ENCODE data around the gene EVA1B.
A peak's percentile ranks its signal among the peaks of the same experiment; 100 is the strongest.

Gene EVA1B

GRCh38 chr1:36352125-36352909 lies 28.9 kb upstream of the EVA1B start:
- H3K36me3 Mint-ChIP-seq = peaks cover 25% of the 10 kb centered on the region
- H3K4me1 Mint-ChIP-seq = peaks cover 8% of the 10 kb centered on the region
- H3K27ac Mint-ChIP-seq = no peak overlapping the region
- H3K4me3 Mint-ChIP-seq = no peak overlapping the region
- DNase-seq (ENCODE audit: low spot score in 2 of 2) (no peak), ATAC-seq (ENCODE audit: low read depth) (no peak)
- H3K9me3 Mint-ChIP-seq = no peaks in the 10 kb centered on the region
- H3K27me3 Mint-ChIP-seq = no peaks in the 10 kb centered on the region

GRCh38 chr1:36351227-36351977 lies 28.0 kb upstream of the EVA1B start:
- Mint-ChIP-seq H3K27me3 (no peaks in the 10 kb centered on the region), H3K9me3 (no peaks in the 10 kb centered on the region), H3K4me3 (no peak overlapping the region), H3K4me1 (peaks cover 8% of the 10 kb centered on the region), H3K36me3 (peaks cover 27% of the 10 kb centered on the region), H3K27ac (no peak overlapping the region)
- DNase-seq (ENCODE audit: low spot score in 2 of 2) (no peak), ATAC-seq (ENCODE audit: low read depth) (no peak)

GRCh38 chr1:36350659-36351226 lies 27.3 kb upstream of the EVA1B start:
- H3K36me3 Mint-ChIP-seq = peaks cover 27% of the 10 kb centered on the region
- H3K9me3 Mint-ChIP-seq = no peaks in the 10 kb centered on the region
- H3K27ac Mint-ChIP-seq = peak overlapping the region; percentile 39
- no peaks in the 10 kb centered on the region for H3K27me3 Mint-ChIP-seq
- ATAC-seq (ENCODE audit: low read depth) (peak; percentile 59), DNase-seq (ENCODE audit: low spot score in 2 of 2) (no peak)
- H3K4me1 Mint-ChIP-seq = peaks cover 8% of the 10 kb centered on the region
- no peak overlapping the region for H3K4me3 Mint-ChIP-seq

- no peak for ATAC-seq (ENCODE audit: low read depth)
- H3K27ac Mint-ChIP-seq = no peak overlapping the region
Measured at GRCh38 chr1:36349839-36350238, 26.4 kb upstream of the EVA1B start.

GRCh38 chr1:36349241-36349671 lies 25.8 kb upstream of the EVA1B start:
- ATAC-seq (ENCODE audit: low read depth) (peak; percentile 55), DNase-seq (ENCODE audit: low spot score in 2 of 2) (no peak)
- Mint-ChIP-seq H3K4me1 (peaks cover 8% of the 10 kb centered on the region), H3K36me3 (peaks cover 30% of the 10 kb centered on the region), H3K9me3 (no peaks in the 10 kb centered on the region), H3K27ac (no peak overlapping the region), H3K4me3 (no peak overlapping the region), H3K27me3 (no peaks in the 10 kb centered on the region)

More at GRCh38 chr1:36349839-36350238, 26.4 kb upstream of the EVA1B start:
- DNase-seq (ENCODE audit: low spot score in 2 of 2) = no peak
- Mint-ChIP-seq H3K9me3 (no peaks in the 10 kb centered on the region), H3K36me3 (peaks cover 26% of the 10 kb centered on the region), H3K4me1 (peaks cover 8% of the 10 kb centered on the region), H3K27me3 (no peaks in the 10 kb centered on the region), H3K4me3 (no peak overlapping the region)

- Mint-ChIP-seq H3K36me3 (peaks cover 26% of the 10 kb centered on the region), H3K4me1 (peaks cover 4% of the 10 kb centered on the region), H3K9me3 (no peaks in the 10 kb centered on the region), H3K27ac (no peak overlapping the region), H3K4me3 (no peak overlapping the region), H3K27me3 (no peaks in the 10 kb centered on the region)
- ATAC-seq (ENCODE audit: low read depth) = no peak
- DNase-seq (ENCODE audit: low spot score in 2 of 2) = no peak
Measured at GRCh38 chr1:36346741-36347370, 23.4 kb upstream of the EVA1B start.

GRCh38 chr1:36345353-36345752 lies 21.9 kb upstream of the EVA1B start:
- ATAC-seq (ENCODE audit: low read depth) (no peak), DNase-seq (ENCODE audit: low spot score in 2 of 2) (no peak)
- Mint-ChIP-seq H3K27me3 (no peaks in the 10 kb centered on the region), H3K9me3 (no peaks in the 10 kb centered on the region), H3K4me1 (peaks cover 2% of the 10 kb centered on the region), H3K36me3 (peaks cover 31% of the 10 kb centered on the region), H3K4me3 (no peak overlapping the region), H3K27ac (no peak overlapping the region)

GRCh38 chr1:36344395-36344680 lies 20.9 kb upstream of the EVA1B start:
- Mint-ChIP-seq H3K36me3 (peaks cover 31% of the 10 kb centered on the region), H3K4me3 (no peak overlapping the region), H3K9me3 (no peaks in the 10 kb centered on the region), H3K4me1 (peaks cover under 1% of the 10 kb centered on the region), H3K27me3 (no peaks in the 10 kb centered on the region), H3K27ac (no peak overlapping the region)
- DNase-seq (ENCODE audit: low spot score in 2 of 2) = no peak
- ATAC-seq (ENCODE audit: low read depth) = no peak

GRCh38 chr1:36343651-36344394 lies 20.4 kb upstream of the EVA1B start:
- Mint-ChIP-seq H3K27me3 (no peaks in the 10 kb centered on the region), H3K4me1 (peaks cover 3% of the 10 kb centered on the region), H3K27ac (no peak overlapping the region), H3K36me3 (peaks cover 31% of the 10 kb centered on the region), H3K4me3 (no peak overlapping the region), H3K9me3 (no peaks in the 10 kb centered on the region)
- DNase-seq (ENCODE audit: low spot score in 2 of 2) (no peak), ATAC-seq (ENCODE audit: low read depth) (no peak)

- H3K27me3 Mint-ChIP-seq = no peaks in the 10 kb centered on the region
- no peaks in the 10 kb centered on the region for H3K9me3 Mint-ChIP-seq
- DNase-seq (ENCODE audit: low spot score in 2 of 2) (peak in 1 of 2 donors; percentile 52), ATAC-seq (ENCODE audit: low read depth) (peak; percentile 82)
- H3K36me3 Mint-ChIP-seq = peaks cover 27% of the 10 kb centered on the region
- H3K27ac Mint-ChIP-seq = no peak overlapping the region
- peaks cover 7% of the 10 kb centered on the region for H3K4me1 Mint-ChIP-seq
- no peak overlapping the region for H3K4me3 Mint-ChIP-seq
Measured at GRCh38 chr1:36342426-36343185, 19.2 kb upstream of the EVA1B start.

- Mint-ChIP-seq H3K27ac (no peak overlapping the region), H3K9me3 (no peaks in the 10 kb centered on the region), H3K4me1 (peaks cover 7% of the 10 kb centered on the region), H3K4me3 (no peak overlapping the region), H3K27me3 (no peaks in the 10 kb centered on the region), H3K36me3 (peaks cover 22% of the 10 kb centered on the region)
- ATAC-seq (ENCODE audit: low read depth) = no peak
- DNase-seq (ENCODE audit: low spot score in 2 of 2) = no peak
Measured at GRCh38 chr1:36341626-36342320, 18.3 kb upstream of the EVA1B start.

GRCh38 chr1:36339615-36340014 lies 16.2 kb upstream of the EVA1B start:
- no peak overlapping the region for H3K4me3 Mint-ChIP-seq
- no peaks in the 10 kb centered on the region for H3K27me3 Mint-ChIP-seq
- DNase-seq (ENCODE audit: low spot score in 2 of 2) (no peak), ATAC-seq (ENCODE audit: low read depth) (no peak)
- no peak overlapping the region for H3K27ac Mint-ChIP-seq
- no peaks in the 10 kb centered on the region for H3K9me3 Mint-ChIP-seq
- peaks cover 7% of the 10 kb centered on the region for H3K4me1 Mint-ChIP-seq
- H3K36me3 Mint-ChIP-seq = peaks cover 16% of the 10 kb centered on the region

- H3K27me3 Mint-ChIP-seq = no peaks in the 10 kb centered on the region
- no peak overlapping the region for H3K27ac Mint-ChIP-seq
Measured at GRCh38 chr1:36339215-36339614, 15.8 kb upstream of the EVA1B start.

More at GRCh38 chr1:36339215-36339614, 15.8 kb upstream of the EVA1B start:
- H3K4me3 Mint-ChIP-seq = no peak overlapping the region
- ATAC-seq (ENCODE audit: low read depth) (no peak), DNase-seq (ENCODE audit: low spot score in 2 of 2) (no peak)
- H3K4me1 Mint-ChIP-seq = peaks cover 7% of the 10 kb centered on the region
- peaks cover 13% of the 10 kb centered on the region for H3K36me3 Mint-ChIP-seq
- no peaks in the 10 kb centered on the region for H3K9me3 Mint-ChIP-seq

All from memory B cell (primary cell).